H9 (cell line): ENCODE data around the gene SPANXN5. TPM values are rescaled to one million over a fixed set of nuclear protein-coding genes. Genes with fewer than 3 reads are reported as not detected.
"Not testable (repeated sequence)": the region's sequence is repeated elsewhere in the genome, so short reads cannot be mapped to it uniquely, and the experiment has no call there.

ENCODE experiments used
- DNase-seq: peaks from one replicate; pipeline ENCODE4 v3.0.0-alpha.2; 2017
- H2AFZ ChIP-seq: one replicate; pipeline ENCODE4 v1.6.1; 2013; ENCODE audit warnings: mild to moderate bottlenecking, low read length, control low read depth, moderate library complexity
- H2AK5ac ChIP-seq: 2 replicates; pipeline ENCODE4 v1.6.1; 2013; ENCODE audit warnings: low read length, control low read depth, mixed read lengths; ENCODE audit not compliant: insufficient read length
- H2BK120ac ChIP-seq: one replicate; pipeline ENCODE4 v1.6.1; 2013; ENCODE audit warnings: low read depth, mild to moderate bottlenecking, low read length, control low read depth, inconsistent platforms; ENCODE audit not compliant: poor library complexity, severe bottlenecking
- H2BK12ac ChIP-seq: 2 replicates; pipeline ENCODE4 v1.6.1; 2013; ENCODE audit warnings: low read length, control low read depth, mixed read lengths, low read depth; ENCODE audit not compliant: insufficient read length
- H2BK15ac ChIP-seq: 2 replicates; pipeline ENCODE4 v1.6.1; 2013; ENCODE audit warnings: low read depth, low read length, control low read depth
- H2BK20ac ChIP-seq: one replicate; pipeline ENCODE4 v1.6.1; 2013; ENCODE audit warnings: low read depth, mild to moderate bottlenecking, low read length, control low read depth, inconsistent platforms; ENCODE audit not compliant: poor library complexity, severe bottlenecking
- H2BK5ac ChIP-seq: 2 replicates; pipeline ENCODE4 v1.6.1; 2013; ENCODE audit warnings: low read length, control low read depth, mixed read lengths; ENCODE audit not compliant: insufficient read length
- H3K14ac ChIP-seq: 2 replicates; pipeline ENCODE4 v1.6.1; 2013; ENCODE audit warnings: low read length, control low read depth; ENCODE audit not compliant: insufficient read depth
- H3K18ac ChIP-seq: 2 replicates; pipeline ENCODE4 v1.6.1; 2013; ENCODE audit warnings: low read depth, mild to moderate bottlenecking, mixed read lengths, low read length, control low read depth; ENCODE audit not compliant: insufficient read length
- H3K23ac ChIP-seq: 2 replicates; pipeline ENCODE4 v1.6.1; 2013; ENCODE audit warnings: low read length, control low read depth, mixed read lengths, low read depth; ENCODE audit not compliant: insufficient read length
- H3K23me2 ChIP-seq: 2 replicates; pipeline ENCODE4 v1.6.1; 2013; ENCODE audit warnings: low read depth, mild to moderate bottlenecking, mixed read lengths, low read length, control low read depth; ENCODE audit not compliant: insufficient read length, poor library complexity, severe bottlenecking
- H3K27ac ChIP-seq: 2 replicates; pipeline ENCODE4 v1.5.1; 2013; ENCODE audit warnings: low read length, control low read depth, mixed read lengths, low read depth; ENCODE audit not compliant: insufficient read length
- H3K27me3 ChIP-seq: 2 replicates; pipeline ENCODE4 v1.6.1; 2013; ENCODE audit warnings: low read length, control low read depth, inconsistent platforms; ENCODE audit not compliant: insufficient read depth
- H3K4ac ChIP-seq: 2 replicates; pipeline ENCODE4 v1.6.1; 2013; ENCODE audit warnings: low read depth, mild to moderate bottlenecking, control low read depth, inconsistent platforms, low read length, moderate library complexity
- H3K4me1 ChIP-seq: 2 replicates; pipeline ENCODE4 v1.6.1; 2013; ENCODE audit warnings: low read length, control low read depth, inconsistent platforms; ENCODE audit not compliant: insufficient read depth
- H3K4me2 ChIP-seq: 2 replicates; pipeline ENCODE4 v1.6.1; 2013; ENCODE audit warnings: low read length, control low read depth, mixed read lengths; ENCODE audit not compliant: insufficient read length, insufficient read depth
- H3K56ac ChIP-seq: 2 replicates; pipeline ENCODE4 v1.6.1; 2013; ENCODE audit warnings: low read depth, mild to moderate bottlenecking, mixed read lengths, low read length, control low read depth; ENCODE audit not compliant: insufficient read length
- H3K79me1 ChIP-seq: 2 replicates; pipeline ENCODE4 v1.6.1; 2013; ENCODE audit warnings: low read depth, mild to moderate bottlenecking, moderate library complexity, low read length, control low read depth, inconsistent platforms; ENCODE audit not compliant: insufficient read depth, poor library complexity, severe bottlenecking
- H3K79me2 ChIP-seq: 2 replicates; pipeline ENCODE4 v1.6.1; 2013; ENCODE audit warnings: low read length, control low read depth, inconsistent platforms; ENCODE audit not compliant: insufficient read depth
- H3K9ac ChIP-seq: 2 replicates; pipeline ENCODE4 v1.6.1; 2013; ENCODE audit warnings: low read length, control low read depth, mixed read lengths; ENCODE audit not compliant: insufficient read length; ENCODE audit errors: extremely low read depth
- H3K9me3 ChIP-seq: one replicate; pipeline ENCODE4 v1.6.1; 2013; ENCODE audit warnings: low read depth, low read length, inconsistent platforms; ENCODE audit not compliant: control insufficient read depth
- H3T11ph ChIP-seq: one replicate; pipeline ENCODE4 v1.6.1; 2013; ENCODE audit warnings: mild to moderate bottlenecking, low read length, control low read depth, inconsistent platforms
- H4K20me1 ChIP-seq: one replicate; pipeline ENCODE4 v1.6.1; 2013; ENCODE audit not compliant: control insufficient read depth, insufficient read length, insufficient read depth
- H4K5ac ChIP-seq: 2 replicates; pipeline ENCODE4 v1.6.1; 2013; ENCODE audit warnings: low read depth, mild to moderate bottlenecking, mixed read lengths, low read length, control low read depth; ENCODE audit not compliant: insufficient read length
- H4K8ac ChIP-seq: replicated peaks from 2 replicates; pipeline ENCODE4 v1.6.1; 2013; ENCODE audit warnings: low read length, control low read depth, mixed read lengths, low read depth; ENCODE audit not compliant: insufficient read length
- H4K91ac ChIP-seq: 2 replicates; pipeline ENCODE4 v1.6.1; 2013; ENCODE audit warnings: low read depth, mild to moderate bottlenecking, moderate library complexity, mixed read lengths, low read length, control low read depth; ENCODE audit not compliant: insufficient read length
- H3K27ac Mint-ChIP-seq, 3 experiments: 2 replicates in 2 of 3; 3 replicates in 1 of 3; pipeline ENCODE4 v1.8.0; 2020 to 2021; ENCODE audit warnings: mixed read lengths in 3 of 3, mild to moderate bottlenecking in 1 of 3, moderate library complexity in 1 of 3
- H3K27me3 Mint-ChIP-seq: 2 replicates; pipeline ENCODE4 v1.8.0; 2021; ENCODE audit warnings: low read depth, mild to moderate bottlenecking, moderate library complexity, mixed read lengths
- H3K36me3 Mint-ChIP-seq, 3 experiments: 2 replicates in 2 of 3; 3 replicates in 1 of 3; pipeline ENCODE4 v1.8.0; 2020 to 2021; ENCODE audit warnings: low read depth in 3 of 3, mixed read lengths in 3 of 3; ENCODE audit not compliant: insufficient read depth in 1 of 3
- H3K4me1 Mint-ChIP-seq, 2 experiments: 2 replicates each; pipeline ENCODE4 v1.8.0; 2020; ENCODE audit warnings: mixed read lengths in 2 of 2
- H3K4me3 Mint-ChIP-seq, 2 experiments: 2 replicates in 1 of 2; 3 replicates in 1 of 2; pipeline ENCODE4 v1.8.0; 2020 to 2021; ENCODE audit warnings: mild to moderate bottlenecking in 2 of 2, mixed read lengths in 2 of 2, moderate library complexity in 1 of 2
- H3K9me3 Mint-ChIP-seq, 2 experiments: 2 replicates in 1 of 2; 3 replicates in 1 of 2; pipeline ENCODE4 v1.8.0; 2020; ENCODE audit warnings: mild to moderate bottlenecking in 2 of 2, mixed read lengths in 2 of 2, moderate library complexity in 1 of 2
- whole genome bisulfite sequencing: extraction: QIAGEN DNeasy Blood & Tissue Kit; methylation state at CpG from one replicate; pipeline ENCODE4 v1.1.7; 2013; ENCODE audit warnings: missing lambda C conversion rate, low lambda C conversion rate, mixed read lengths; ENCODE audit not compliant: insufficient read length; ENCODE audit errors: extremely low coverage; 5-methylcytosine and 5-hydroxymethylcytosine counted together
- long read RNA-seq: library from polyadenylated mRNA; unstranded; transcript quantifications from one replicate; pipeline ENCODE4 v2.0.0, GENCODE V29; 2020
- total RNA-seq: library from RNA; stranded (reverse); gene quantifications from 2 replicates; pipeline ENCODE4 v1.2.1, GENCODE V29; 2021

The SPANXN5 gene, protein sequence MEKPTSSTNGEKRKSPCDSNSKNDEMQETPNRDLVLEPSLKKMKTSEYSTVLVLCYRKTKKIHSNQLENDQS
- not detected in 2 replicates for total RNA-seq
- long read RNA-seq: 0 reads

DNA sequence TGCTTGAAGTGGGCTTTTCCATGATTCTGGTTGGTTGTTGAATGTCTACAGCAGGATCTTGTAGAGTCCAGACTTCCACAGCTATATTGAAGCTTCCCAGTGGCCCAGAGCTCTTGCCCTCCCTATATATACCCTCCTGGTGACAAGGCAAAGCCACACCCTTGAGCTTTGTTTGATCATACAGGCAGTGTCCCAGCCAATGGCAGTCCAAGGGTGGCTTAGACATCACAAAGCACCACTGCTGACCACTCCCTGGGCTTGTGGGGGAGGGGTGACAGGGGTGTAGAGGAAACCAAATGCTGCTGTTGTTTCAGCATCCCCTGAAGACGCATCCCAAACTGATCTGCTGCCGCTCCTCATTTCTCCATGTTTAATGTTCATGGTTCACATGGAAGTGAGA lies at the start of gene SPANXN5:
Gene SPANXN5 (minus strand): TSS at position 101 of the 400 bp plus-strand sequence. CDS start 79 bp downstream, at position 22.
- H3K27me3 Mint-ChIP-seq, H3K4me1 Mint-ChIP-seq, H3K4me3 Mint-ChIP-seq: not testable (repeated sequence)

DNA sequence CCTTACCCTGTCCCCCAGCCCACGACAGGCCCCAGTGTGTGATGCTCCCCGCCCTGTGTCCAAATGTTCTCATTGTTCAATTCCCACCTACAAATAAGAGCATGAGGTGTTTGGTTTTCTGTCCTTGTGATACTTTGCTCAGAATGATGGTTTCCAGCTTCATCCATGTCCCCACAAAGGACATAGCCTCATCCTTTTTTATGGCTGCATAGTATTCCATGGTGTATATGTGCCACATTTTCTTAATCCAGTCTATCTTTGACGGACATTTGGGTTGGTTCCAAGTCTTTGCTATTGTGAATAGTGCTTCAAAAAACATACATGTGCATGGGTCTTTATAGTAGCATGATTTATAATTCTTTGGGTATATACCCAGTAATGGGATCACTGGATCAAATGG lies 46.4 kb upstream of the SPANXN5 start:
- not testable (repeated sequence) for H3K27ac ChIP-seq, H3K9me3 ChIP-seq, H3K9ac ChIP-seq, H3K79me1 ChIP-seq, H3K79me2 ChIP-seq, H3K4me1 ChIP-seq, H2BK120ac ChIP-seq, H2BK20ac ChIP-seq, H3K4me2 ChIP-seq, H2BK5ac ChIP-seq, H3K23me2 ChIP-seq, H3K14ac ChIP-seq, H3T11ph ChIP-seq, H3K27me3 ChIP-seq, H3K4me3 Mint-ChIP-seq, H3K27ac Mint-ChIP-seq, H2BK12ac ChIP-seq, H3K4ac ChIP-seq, H4K20me1 ChIP-seq, H3K18ac ChIP-seq, DNase-seq, H4K5ac ChIP-seq, H3K56ac ChIP-seq, H2BK15ac ChIP-seq, H2AFZ ChIP-seq, H3K4me1 Mint-ChIP-seq, H3K23ac ChIP-seq, H4K8ac ChIP-seq, H3K36me3 Mint-ChIP-seq, H2AK5ac ChIP-seq, H4K91ac ChIP-seq
- Mint-ChIP-seq H3K27me3 (peaks cover 35% of the 10 kb centered on the region), H3K9me3 (peaks cover 62 to 79% of the 10 kb centered on the region in 2 experiments)
- WGBS: no CpG with 5 or more reads among the region's 3 CpGs

More for the DNA sequence above, at the start of gene SPANXN5:
- H3K14ac ChIP-seq, H4K5ac ChIP-seq, H2BK12ac ChIP-seq, DNase-seq, H3K4me1 ChIP-seq, H3K56ac ChIP-seq, H3K9ac ChIP-seq, H3K36me3 Mint-ChIP-seq, H3K27me3 ChIP-seq, H2AFZ ChIP-seq, H4K20me1 ChIP-seq, H2BK15ac ChIP-seq, H4K91ac ChIP-seq, H2BK20ac ChIP-seq, H2BK120ac ChIP-seq, H3K23ac ChIP-seq, H3K4ac ChIP-seq, H3T11ph ChIP-seq, H3K18ac ChIP-seq, H3K79me1 ChIP-seq, H3K27ac ChIP-seq, H3K23me2 ChIP-seq, H2BK5ac ChIP-seq, H4K8ac ChIP-seq, H2AK5ac ChIP-seq, H3K27ac Mint-ChIP-seq, H3K4me2 ChIP-seq, H3K79me2 ChIP-seq: not testable (repeated sequence)
- no CpG with 5 or more reads among the region's 2 CpGs for WGBS
- peaks cover 14% of the 10 kb centered on the region for H3K9me3 ChIP-seq
- H3K9me3 Mint-ChIP-seq: peaks cover 46 to 52% of the 10 kb centered on the region in 2 experiments
